HepG2 (cell line): ENCODE results near the gene CC2D1A. TPM values are rescaled to one million over a fixed set of nuclear protein-coding genes. Genes with fewer than 3 reads are reported as not detected.

Source experiments
- BHLHE40 ChIP-seq: IDR thresholded peaks from 2 replicates; pipeline ENCODE4 v1.6.1; 2011; ENCODE audit warnings: low read length, improper control_type of control experiment
- CTCF ChIP-seq: sonication (generic); formaldehyde crosslinking; IDR thresholded peaks from 2 replicates; pipeline ENCODE4 v1.5.0; 2020; ENCODE audit warnings: mild to moderate bottlenecking, missing genetic modification reagents, moderate library complexity
- GATAD1 ChIP-seq: IDR thresholded peaks from 2 replicates; pipeline ENCODE4 v1.6.1; 2016; ENCODE audit warnings: missing genetic modification reagents, missing compliant biosample characterization
- IRF1 ChIP-seq: sonication (generic); formaldehyde crosslinking; IDR thresholded peaks from 2 replicates; pipeline ENCODE4 v1.4.0; 2020; ENCODE audit warnings: low read depth, mild to moderate bottlenecking, missing genetic modification reagents
- KDM5A ChIP-seq: fragments of 200-600 bp; sonication (generic); IDR thresholded peaks from 2 replicates; pipeline ENCODE4 v1.7.0; 2018; ENCODE audit warnings: antibody characterized with exemption, mild to moderate bottlenecking, low read length, borderline replicate concordance
- KLF12 ChIP-seq: sonication (generic); formaldehyde crosslinking; IDR thresholded peaks from 2 replicates; pipeline ENCODE4 v1.4.0; 2020; ENCODE audit warnings: missing genetic modification reagents, borderline replicate concordance
- NBN ChIP-seq: fragments of 450-650 bp; conservative IDR thresholded peaks from 2 replicates; pipeline ENCODE4 v1.6.1; 2017
- PATZ1 ChIP-seq: sonication (generic); formaldehyde crosslinking; IDR thresholded peaks from 2 replicates; pipeline ENCODE4 v1.4.0; 2020; ENCODE audit warnings: missing genetic modification reagents
- PHF21A ChIP-seq: sonication (generic); formaldehyde crosslinking; IDR thresholded peaks from 2 replicates; pipeline ENCODE4 v1.5.0; 2020; ENCODE audit warnings: mild to moderate bottlenecking, missing genetic modification reagents
- RBM22 ChIP-seq: fragments of 200-400 bp; formaldehyde crosslinking; optimal IDR thresholded peaks from 2 replicates; pipeline ENCODE3; 2017; ENCODE audit warnings: mild to moderate bottlenecking, low read length, moderate library complexity
- RELA ChIP-seq: sonication (generic); formaldehyde crosslinking; IDR thresholded peaks from 2 replicates; pipeline ENCODE4 v1.4.0; 2020; ENCODE audit warnings: missing genetic modification reagents
- SIN3A ChIP-seq: IDR thresholded peaks from 2 replicates; pipeline ENCODE4 v1.6.1; 2011; ENCODE audit warnings: low read depth, mild to moderate bottlenecking, control low read depth, low read length, borderline replicate concordance
- ZFP36L1 ChIP-seq: sonication (generic); formaldehyde crosslinking; IDR thresholded peaks from 2 replicates; pipeline ENCODE4 v1.8.0; 2022; ENCODE audit warnings: mild to moderate bottlenecking, missing genetic modification reagents, moderate library complexity
- ZNF17 ChIP-seq: sonication (generic); formaldehyde crosslinking; IDR thresholded peaks from 2 replicates; pipeline ENCODE4 v1.5.0; 2020; ENCODE audit warnings: mild to moderate bottlenecking, missing genetic modification reagents
- ZNF281 ChIP-seq: sonication (generic); formaldehyde crosslinking; IDR thresholded peaks from 2 replicates; pipeline ENCODE4 v1.4.0; 2020; ENCODE audit warnings: missing genetic modification reagents, borderline replicate concordance
- ZNF331 ChIP-seq: sonication (generic); formaldehyde crosslinking; IDR thresholded peaks from 2 replicates; pipeline ENCODE4 v1.4.0; 2020; ENCODE audit warnings: missing genetic modification reagents
- ZNF362 ChIP-seq: sonication (generic); formaldehyde crosslinking; IDR thresholded peaks from 2 replicates; pipeline ENCODE4 v1.4.0; 2020; ENCODE audit warnings: missing genetic modification reagents, mild to moderate bottlenecking, borderline replicate concordance
- ZNF414 ChIP-seq: sonication (generic); formaldehyde crosslinking; IDR thresholded peaks from 2 replicates; pipeline ENCODE4 v1.5.0; 2020; ENCODE audit warnings: missing genetic modification reagents
- ZNF563 ChIP-seq: sonication (generic); formaldehyde crosslinking; IDR thresholded peaks from 2 replicates; pipeline ENCODE4 v1.8.0; 2022; ENCODE audit warnings: mild to moderate bottlenecking, moderate library complexity, missing genetic modification reagents
- polyA plus RNA-seq, 8 experiments: library from polyadenylated mRNA; depleted of rRNA in 3 of 8; stranded (reverse) in 7 of 8; unstranded in 1 of 8; fragments of >200 nt; fragmentation: Illumina TruSeq in 4 of 8; extraction: Trizol in 4 of 8; gene quantifications; 2 replicates each; pipeline versions ENCODE4 v1.2.1 to v1.2.3, GENCODE V29; 2011 to 2016; ENCODE audit warnings: low read depth in 4 of 8, missing spikeins in 1 of 8, mixed read lengths in 1 of 8; ENCODE audit not compliant: insufficient read depth in 1 of 8
- total RNA-seq, 5 experiments: library from RNA; depleted of rRNA; stranded (reverse); fragments of >200 nt; fragmentation: Illumina TruSeq; extraction: Trizol; gene quantifications; 2 replicates each; pipeline ENCODE4 v1.2.3, GENCODE V29; 2016; ENCODE audit warnings: low read depth in 1 of 5

CC2D1A gene
- total and polyA plus RNA-seq, 2 of the 13 experiments (the other 11 are each of a cell fraction or from before 2014, with no cell fraction given), result 9.7 to 11.5 TPM

- TF ChIP-seq CTCF (peak; percentile 95), RBM22 (no peak), SIN3A (0 out of 2 replicates have a peak, but pooled peaks have one; percentile 36), ZNF281 (CRISPR knock-in tag) (0 out of 2 replicates have a peak, but pooled peaks have one; percentile 51), BHLHE40 (peak; percentile 32; the same call in 1 of the 2 replicates), ZFP36L1 (no peak), KDM5A (no peak), ZNF414 (CRISPR knock-in tag) (no peak), ZNF362 (CRISPR knock-in tag) (peak; percentile 25; the same call in 1 of the 2 replicates), ZNF17 (no peak), RELA (CRISPR knock-in tag) (0 out of 2 replicates have a peak, but pooled peaks have one; percentile 66), NBN (no peak), KLF12 (CRISPR knock-in tag) (no peak), PHF21A (CRISPR knock-in tag) (peak; percentile 22; the same call in 1 of the 2 replicates), IRF1 (CRISPR knock-in tag) (no peak), ZNF563 (CRISPR knock-in tag) (no peak; the same call in 1 of the 2 replicates), PATZ1 (peak; percentile 74), ZNF331 (CRISPR knock-in tag) (peak; percentile 47; the same call in 1 of the 2 replicates), GATAD1 (CRISPR knock-in tag) (peak; percentile 50; the same call in 1 of the 2 replicates)
Observed at GRCh38 chr19:13861714-13862531, 44.1 kb upstream of the CC2D1A start (continued).
